ENCODE data around the gene ATP1A1.

Gene ATP1A1

DNA sequence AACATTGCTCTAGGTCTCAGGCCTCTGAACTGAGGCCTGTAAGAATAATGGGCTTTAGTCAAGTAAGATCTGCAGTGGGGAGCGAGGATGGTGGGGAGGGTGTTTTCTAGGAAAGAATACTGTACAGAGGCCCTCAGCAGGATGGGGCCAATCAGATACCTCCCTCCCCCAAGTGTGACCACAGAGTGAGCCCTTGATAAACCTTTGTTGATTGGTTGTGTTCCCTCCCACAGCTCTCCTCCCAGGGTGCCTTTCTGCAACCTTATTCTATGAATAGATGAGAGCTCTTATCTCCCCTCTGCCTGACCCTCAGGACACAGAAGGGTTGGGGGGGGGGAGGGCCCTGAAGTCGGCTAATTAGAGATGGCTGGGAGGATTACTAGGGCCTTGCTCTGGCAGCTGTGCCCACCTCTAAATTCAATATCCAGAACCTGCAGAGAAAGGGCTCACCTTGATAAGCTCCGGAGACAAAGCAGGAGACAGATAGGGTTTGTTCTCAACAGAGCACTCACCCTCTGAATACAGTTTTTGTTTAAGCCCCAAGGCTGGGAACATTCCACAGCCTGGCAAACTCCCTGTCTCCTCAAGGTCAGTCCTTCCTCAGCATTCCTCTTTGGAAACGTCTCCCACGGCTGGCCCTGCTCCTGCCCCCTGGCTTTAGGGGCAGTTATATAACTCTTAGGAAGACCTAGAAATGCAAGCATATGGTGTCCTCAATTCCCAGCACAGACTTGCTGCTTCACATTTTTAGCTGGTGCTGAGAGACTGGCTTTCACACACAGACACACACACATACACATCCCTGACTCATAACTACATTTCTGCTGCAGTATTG, 42.9 kb downstream of the ATP1A1 start:
- DNase-seq, result no peak

DNA sequence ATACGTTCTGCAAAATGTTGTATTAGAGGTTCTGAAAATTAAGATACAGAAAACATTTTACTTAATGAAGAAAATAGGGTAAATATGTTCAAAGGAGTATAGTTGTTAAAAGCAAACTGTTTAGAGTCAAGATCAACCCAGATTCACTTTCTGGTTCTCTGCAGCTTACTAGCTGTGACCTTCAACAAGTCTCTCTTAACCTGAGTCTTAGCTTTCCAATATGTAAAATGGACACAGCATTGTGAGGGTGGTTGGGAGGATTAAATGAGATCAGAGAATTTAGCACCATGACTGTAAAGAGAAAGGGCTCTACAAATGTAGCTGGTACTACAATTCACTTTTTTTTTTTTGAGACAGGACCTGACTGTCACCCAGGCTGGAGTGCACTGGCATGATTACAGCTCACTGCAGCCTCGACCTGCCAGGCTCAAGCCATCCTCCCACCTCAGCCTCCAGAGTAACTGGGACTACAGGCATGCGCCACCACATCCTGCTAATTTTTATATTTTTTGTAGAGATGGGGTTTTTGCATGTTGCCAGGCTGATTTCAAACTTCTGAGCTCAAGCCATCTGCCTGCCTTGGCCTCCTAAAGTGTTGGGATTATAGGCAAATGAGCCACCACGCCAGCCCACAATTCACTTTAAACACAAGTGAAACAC, 43.9 kb downstream of the ATP1A1 start:
- no peak for DNase-seq

DNA sequence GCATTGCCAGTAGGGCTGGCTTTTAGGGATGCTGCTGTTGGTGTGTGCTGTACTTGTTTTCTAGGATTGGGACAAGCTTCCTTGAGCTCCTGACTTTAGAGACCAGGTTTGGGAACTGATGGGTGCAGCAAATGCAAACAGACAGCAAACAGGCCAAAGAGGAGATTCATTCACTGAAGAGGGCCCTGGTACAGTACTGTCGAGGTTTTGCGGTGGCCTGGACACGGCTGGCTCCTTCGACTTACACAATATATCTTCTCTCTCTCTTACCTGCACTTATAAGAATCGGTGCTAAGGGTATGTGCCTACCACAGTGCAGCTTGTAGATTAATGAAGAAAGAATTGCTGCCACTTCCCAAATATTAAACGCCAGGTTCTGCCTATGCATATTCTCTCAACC, 44.6 kb downstream of the ATP1A1 start:
- DNase-seq, result no peak

DNA sequence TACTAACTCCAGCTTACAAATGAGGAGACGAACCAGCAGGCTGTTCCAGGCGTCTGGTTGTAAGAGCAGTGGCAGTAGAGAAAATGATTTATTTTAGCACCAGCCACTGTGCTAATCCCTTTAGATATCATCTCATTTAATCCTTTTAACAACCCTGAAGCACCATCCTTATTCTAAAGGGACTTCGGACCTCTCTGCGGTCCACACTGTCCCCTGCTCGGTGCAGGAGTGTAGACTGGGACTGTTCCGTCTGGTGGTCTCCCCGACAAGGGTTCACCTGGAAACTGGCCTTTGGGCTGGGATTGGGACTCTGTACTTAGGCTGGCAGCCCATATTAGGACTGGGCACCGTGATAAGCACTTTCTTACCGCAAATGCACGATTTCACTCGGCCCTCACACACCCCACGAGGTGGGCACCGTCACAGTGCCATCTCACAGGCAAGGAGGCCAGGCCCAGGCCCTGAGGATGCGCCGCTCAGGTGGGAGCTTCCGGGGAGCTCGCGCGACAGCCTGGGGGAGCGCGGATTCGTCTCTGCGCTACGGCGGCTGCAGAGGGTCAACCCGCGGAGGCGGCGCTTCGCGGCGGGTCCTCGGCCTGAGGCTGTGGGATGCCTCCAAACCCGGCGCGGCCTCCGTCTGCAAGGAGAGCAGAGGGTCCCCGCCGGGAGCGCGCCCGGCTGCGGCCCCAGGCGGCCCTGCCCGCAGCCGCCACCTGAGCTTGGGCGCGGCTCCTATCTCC, 45.2 kb downstream of the ATP1A1 start:
- peak; percentile 87 for DNase-seq

DNA sequence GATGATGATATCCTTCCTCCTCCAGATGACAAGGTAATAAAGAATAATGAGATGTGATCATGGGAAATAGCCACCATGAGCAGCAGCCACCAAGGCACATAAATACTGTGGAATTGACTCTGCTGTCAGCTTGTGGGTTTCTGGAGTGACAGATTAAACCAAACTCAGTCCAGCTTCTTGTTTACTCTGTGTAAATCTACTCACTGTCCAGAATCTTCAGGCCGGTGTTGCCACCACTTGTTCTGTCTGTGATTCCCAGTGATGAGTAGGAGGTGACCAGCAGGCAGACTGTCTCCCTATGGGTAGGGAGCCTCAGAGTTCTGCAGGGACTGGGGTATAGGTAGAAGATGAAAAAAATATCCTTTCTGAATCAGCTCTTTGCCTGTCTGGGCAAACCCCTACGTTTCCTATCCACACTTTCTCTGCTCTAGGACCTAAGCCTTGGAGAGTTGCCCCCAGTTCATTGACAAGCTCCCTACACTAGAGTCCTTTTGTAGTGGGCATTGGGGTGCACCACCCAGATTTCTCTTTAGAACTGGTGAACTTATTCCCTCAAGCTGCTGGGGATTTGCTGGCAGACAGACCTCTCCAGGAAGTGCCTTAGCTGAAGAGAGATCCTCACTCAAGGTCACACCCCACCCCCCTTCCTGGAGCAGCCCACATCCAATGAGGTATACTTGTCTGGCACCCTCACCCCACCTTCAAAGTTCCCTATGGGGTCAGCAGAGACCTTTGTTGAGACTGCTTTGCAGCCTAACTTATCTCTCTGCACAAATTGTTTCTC, 47.6 kb downstream of the ATP1A1 start:
- DNase-seq, result no peak

DNA sequence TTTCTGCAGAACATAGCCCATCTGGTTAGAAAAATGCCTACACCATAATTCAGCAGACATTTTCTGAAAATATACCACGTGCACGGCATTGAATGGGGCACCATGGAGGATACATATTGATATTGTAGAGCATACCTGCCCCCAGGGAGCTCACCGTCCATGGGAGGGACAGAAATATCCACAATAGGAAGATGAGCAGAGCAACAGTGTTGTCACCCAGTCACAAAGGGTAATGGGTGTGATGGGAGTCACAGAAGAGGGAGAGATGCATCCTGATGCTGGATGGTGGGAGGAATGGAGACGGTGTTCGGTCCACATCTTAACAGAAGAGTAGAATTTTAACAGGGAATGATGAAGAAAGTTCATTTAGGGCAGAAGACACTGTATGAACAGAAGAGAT, 51.4 kb downstream of the ATP1A1 start:
- DNase-seq, result no peak

DNA sequence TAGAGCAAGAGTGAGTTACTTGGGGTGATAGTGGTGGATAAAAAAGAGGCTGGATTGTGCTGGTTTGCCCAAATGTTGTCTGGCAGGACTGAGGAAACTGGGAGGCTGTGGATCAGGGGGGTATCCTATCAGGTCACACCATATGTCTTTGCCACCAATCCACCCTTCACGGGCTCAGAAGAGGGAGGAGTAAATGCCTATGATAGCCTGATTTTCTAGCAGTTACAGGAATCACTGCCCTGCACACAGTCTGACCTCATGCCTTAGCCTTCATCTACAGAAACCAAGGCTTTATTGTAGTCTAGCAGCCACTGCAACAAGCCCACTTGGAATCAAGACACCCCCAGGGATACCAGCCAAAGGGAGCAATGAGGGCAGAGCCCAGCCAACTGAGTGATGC, 51.8 kb downstream of the ATP1A1 start:
- no peak for DNase-seq

DNA sequence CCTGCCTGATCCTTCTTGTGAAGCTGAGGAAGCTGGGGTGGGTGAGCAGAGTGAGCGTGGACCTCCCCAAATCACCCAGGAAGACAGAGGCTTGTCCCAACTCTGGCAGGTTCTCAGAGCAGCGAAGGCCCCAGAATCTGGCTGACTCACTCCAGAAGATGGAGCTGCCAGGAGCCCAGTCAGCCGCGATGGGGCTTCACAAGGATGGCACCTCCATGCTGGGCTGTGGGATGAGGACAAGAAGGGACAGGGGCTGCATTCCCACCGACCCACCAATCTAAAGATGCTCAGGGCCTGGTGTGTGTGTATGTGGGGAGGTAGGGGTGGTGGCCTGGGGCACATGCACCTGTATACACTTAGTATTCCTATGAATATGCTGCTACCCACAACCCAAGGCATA, 52.9 kb downstream of the ATP1A1 start:
- no peak for DNase-seq

DNA sequence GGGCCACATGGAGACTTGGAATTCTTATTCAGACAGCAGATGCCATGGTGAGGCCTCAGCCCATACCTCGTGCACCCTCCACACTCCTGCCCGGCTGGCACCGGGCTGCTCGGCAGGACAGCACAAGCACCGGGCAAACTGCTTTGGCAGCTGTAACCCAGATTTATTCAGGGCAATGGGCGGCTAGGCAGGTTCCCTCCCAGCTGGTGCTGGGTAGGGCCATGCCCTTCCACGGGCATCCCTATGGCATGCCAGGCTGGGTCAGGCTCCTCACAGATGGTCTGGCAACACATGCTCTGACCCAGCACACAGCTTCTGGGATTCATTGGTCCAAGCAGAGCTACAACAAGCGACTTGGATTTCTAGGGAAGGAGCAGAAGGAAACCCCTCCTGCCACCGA, 53.4 kb downstream of the ATP1A1 start:
- DNase-seq, result no peak

DNA sequence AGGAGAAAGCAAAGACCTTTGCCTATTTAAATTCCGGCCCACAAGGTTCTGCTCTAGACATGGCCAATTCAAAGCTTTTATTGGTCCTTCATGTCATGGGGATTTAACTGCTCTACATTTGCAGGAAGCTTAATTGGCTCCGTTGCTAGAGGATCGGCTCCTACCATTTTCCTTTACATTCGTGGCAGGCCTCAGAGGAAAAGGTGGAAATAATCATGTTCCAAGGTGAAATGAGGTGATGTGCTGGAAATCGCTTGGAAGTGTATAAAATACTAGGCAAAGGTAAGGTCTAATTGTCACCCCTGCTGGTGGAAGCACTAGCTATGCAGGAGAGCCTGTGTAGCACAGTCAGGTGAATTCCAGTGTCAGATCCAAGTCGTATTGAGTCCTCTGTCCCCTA, 55.5 kb downstream of the ATP1A1 start:
- no peak for DNase-seq

DNA sequence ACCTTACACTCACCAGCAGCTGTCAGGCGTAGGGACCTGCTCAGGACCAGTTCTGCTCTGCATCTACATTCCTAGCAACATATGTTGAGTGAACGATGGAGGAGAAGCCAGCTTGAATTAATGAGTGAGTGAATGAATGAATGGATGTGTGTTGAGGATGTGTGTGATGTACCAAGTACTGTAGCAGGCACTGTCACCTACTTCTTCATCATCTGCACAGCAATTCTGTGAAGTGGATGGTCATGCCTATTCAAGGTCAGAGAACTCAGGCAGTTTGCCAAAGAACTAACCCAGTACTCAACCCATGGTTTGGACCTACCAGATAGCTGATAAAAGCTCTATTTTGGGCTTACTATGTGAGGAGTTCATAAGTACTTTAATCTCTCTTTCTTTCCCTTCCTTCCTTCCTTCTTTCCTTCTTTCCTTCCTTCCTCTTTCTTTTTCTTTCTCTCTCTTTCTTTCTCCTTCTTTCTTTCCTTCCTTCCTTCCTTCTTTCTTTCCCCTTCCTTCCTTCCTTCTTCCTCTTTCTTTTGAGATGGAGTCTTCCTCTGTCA, 56.9 kb downstream of the ATP1A1 start:
- DNase-seq, result no peak

DNA sequence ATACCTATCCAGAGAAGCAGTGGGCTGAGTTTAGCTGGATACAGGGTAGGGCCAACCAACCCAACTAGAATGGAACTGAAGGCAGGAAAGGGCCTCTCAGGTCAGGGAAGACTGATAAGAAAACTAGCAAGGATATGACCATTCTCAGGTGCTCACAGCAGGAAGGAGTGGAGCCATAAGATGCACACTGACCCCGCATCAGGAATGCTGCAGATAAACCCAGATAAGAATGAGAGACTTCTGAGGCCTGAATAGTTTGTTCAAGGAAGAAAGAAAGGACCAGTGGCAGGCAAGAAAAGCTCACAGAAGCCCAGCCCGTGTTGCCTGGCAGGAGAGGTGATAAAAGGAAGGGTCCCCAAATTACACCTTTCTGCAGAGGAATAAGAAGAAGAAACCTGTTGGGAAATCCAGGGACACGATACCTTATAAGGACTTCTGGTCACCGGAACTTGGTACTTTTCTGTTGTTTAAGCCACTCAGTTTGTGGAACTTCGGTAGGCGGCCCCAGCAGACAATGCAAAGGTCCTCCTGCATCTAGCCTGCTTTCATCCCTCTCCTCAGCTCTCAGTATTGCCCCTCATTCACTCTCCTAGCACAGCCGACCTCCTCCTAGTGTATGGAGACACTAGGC, 58.9 kb downstream of the ATP1A1 start:
- DNase-seq, result no peak

DNA sequence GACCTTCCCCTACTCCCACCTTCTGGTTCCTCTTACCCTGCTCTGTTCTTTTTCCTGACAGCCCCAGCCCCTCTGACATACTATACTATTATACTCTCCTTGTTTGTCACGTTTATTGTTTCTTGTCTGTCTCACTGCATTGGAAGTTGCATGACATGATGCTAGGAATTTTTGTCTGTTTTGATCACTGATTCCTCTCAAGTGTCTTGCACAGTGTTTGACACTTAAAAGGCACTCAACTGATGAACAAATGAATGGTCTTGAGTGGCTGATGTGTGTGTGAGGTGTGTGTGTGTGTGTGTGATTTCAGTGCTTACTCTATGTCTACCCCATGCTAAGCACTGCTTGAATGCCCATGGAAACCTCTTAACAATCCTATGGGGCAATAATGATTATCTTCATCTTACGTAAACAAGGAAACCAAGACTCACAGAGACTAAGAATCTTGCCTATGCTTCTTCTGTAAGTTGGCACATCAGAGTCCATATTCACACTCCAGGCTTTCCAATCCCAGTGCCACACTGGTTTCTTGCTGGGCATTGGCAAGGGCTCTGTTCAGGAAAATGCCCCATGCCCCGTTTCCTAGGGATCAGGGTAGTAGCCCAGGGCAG, 59.7 kb downstream of the ATP1A1 start:
- no peak for DNase-seq

DNA sequence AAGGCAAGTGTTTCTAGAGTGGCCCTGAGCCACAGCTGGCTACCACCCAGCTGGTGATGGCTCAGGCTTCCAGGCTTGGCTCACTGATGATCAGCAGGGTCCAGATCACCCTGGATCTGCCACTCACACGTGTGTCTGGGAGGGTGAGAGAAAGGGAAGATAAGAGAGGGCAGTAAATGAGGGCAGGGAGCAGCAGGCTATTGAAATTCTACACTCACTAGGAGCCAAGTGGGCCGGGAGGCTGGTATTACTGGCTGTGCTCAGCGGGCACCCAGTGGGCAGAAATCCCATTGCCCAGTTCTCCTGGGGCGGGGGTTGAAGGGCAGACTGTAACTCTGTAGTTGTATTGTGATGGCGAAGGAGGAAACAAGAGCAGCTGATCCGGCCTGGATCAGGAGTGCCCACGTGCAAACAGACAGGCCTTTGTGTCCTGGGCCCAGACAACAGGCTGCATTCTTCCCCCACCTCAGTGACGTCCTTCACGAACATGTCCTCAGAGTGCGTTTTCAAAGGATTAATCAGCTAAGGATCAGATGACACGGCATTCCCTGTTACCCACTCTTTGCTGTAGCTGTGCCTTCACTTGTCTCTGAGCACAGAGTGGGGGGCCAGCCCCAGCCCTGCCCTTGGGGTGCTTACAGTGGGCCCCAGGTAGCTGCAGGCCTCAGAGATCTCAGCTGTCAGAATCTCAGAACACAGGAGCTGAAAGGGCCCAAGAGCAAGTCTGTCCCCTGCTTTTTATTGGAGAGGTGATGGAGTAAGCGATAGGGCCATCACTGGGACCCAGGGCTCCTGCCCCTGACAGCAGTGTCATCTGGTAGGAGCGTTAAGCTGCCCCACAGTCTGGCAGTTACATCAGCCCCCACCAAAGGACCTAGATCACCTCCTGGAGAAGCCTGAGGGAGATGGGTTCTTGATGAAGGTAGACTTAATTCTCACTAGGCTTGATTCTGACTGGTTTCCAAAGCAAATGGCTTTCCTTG, 60.5 kb downstream of the ATP1A1 start:
- peak; percentile 47 for DNase-seq

DNA sequence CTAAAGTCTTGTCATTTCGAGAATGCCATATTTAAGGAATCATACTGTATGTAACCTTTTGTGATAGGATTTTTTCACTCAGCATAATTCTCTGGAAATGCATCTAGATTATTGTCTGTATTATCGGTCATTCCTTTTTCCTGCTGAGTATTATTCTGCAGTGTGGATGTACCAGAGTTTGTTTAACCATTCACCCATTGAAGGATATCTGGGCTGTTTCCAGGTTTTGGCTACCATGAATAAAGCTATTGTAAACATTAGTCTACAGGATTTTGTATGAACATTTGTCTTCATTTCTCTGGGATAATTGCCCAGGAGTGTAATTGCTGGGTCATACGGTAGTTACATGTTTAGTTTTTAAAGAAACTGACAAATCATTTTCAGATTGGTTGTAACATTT, 61.8 kb downstream of the ATP1A1 start:
- no peak for DNase-seq

DNA sequence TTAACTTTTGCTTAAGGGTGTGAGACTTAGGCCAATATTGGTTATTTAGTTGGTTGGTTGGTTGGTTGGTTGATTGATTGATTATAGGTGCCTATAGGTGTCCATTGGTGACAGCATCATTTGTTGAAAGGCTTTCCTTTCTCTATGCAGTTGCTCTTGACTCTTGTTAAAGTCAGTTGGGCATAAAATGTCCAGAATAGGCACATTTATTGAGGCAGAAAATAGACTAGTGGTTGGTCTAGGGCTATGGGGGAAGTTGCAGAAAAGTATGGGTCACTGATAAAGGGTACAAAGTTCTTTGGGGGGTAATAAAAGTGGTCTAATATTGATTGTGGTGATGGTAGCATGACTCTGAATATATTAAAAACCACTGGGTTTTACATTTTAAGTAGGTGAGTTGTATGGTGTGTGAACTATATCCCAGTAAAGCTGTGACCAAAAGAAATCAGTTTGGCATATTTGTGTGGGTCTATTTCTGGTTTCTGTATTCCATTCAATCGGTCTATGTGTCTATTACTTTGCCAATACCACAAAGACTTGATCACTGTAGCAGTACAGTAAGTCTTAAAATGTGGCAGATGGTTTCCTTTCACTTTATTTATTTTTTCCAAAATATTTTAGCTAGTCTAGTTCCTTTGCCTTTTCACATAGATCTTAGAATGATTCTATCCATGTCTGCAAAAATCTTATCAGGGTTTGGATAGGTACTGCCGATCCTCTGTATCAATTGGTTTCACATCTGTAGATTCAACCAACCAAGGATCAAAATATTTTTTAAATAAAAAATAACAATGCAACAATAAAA, 63.0 kb downstream of the ATP1A1 start:
- DNase-seq, result no peak

DNA sequence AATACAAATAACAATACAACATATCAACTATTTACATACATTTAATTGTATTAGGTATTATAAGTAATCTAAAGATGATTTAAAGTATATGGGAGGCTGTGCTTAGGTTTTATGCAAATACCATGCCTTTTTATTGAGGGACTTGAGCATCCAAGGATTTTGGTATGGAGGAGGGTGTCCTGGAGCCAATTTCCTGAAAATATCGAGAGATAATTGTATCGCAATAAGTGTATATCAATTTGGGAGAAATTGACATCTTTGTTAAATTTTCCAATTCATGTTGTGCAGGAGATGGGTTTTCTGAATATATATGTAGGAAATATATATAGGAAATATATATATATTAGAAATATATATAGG, 63.5 kb downstream of the ATP1A1 start:
- DNase-seq, result no peak

DNA sequence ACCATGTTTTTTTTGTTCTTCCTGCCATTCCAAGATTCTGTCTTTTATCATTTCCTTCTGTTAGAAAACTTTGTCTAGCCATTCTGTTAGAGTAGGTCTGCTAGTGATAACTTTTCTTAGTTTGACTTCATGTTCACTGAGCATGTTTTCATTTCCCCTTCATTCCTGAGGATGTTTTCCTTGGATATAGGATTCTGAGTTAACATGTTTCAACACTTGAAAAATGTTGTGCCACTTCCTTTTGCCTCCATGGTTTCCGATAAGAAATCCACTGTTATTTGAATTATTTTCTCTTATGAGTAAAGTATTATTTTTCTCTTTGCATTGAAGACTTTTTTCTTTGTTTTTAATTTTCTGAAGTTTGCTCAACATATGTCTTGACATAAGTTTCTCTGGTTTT, 66.7 kb downstream of the ATP1A1 start:
- DNase-seq, result no peak

DNA sequence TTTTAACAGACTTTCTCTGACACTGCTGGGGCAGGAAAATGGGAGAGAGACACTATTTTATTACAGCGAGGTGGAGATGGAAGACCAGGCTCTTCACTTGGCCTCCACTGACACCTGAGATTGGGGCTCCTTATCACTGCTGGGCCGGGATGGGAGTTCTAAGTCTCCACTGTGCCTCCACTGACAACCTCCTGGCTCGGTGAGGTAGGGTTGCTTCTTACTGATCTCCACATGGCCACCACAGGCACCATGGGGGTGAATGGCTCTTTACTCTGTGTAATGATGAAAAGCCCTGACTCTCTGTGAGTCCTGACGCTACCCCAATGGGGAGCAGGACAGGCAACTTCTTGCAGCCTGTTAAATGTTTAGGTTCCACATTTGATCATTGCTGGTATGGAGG, 67.7 kb downstream of the ATP1A1 start:
- DNase-seq, result no peak

DNA sequence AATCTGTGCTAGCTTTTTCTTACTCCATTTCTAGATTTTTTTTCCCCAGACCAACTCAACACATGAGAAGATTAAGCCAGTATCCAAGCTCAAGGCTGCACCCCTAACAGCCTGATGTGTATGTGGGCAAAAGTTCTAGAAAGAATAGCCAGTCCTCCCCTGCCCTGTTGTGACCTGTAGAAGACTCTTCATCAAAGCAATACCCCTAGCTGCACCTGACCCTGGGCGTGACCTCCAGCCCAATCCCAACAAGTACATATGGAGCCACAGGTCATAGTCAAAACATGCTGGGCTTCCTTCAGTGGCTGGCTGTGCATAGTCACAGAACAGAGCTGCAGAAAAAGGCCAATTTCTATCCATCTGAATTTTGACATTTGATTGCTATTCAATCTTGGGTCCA, 72.5 kb downstream of the ATP1A1 start:
- no peak for DNase-seq
